ENCODE measurements around the gene KIFBP.
A peak's percentile ranks its signal among the peaks of the same experiment; 100 is the strongest.
"Not testable (repeated sequence)": the region's sequence is repeated elsewhere in the genome, so short reads cannot be mapped to it uniquely, and the experiment has no call there.

Gene KIFBP, protein sequence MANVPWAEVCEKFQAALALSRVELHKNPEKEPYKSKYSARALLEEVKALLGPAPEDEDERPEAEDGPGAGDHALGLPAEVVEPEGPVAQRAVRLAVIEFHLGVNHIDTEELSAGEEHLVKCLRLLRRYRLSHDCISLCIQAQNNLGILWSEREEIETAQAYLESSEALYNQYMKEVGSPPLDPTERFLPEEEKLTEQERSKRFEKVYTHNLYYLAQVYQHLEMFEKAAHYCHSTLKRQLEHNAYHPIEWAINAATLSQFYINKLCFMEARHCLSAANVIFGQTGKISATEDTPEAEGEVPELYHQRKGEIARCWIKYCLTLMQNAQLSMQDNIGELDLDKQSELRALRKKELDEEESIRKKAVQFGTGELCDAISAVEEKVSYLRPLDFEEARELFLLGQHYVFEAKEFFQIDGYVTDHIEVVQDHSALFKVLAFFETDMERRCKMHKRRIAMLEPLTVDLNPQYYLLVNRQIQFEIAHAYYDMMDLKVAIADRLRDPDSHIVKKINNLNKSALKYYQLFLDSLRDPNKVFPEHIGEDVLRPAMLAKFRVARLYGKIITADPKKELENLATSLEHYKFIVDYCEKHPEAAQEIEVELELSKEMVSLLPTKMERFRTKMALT

DNA sequence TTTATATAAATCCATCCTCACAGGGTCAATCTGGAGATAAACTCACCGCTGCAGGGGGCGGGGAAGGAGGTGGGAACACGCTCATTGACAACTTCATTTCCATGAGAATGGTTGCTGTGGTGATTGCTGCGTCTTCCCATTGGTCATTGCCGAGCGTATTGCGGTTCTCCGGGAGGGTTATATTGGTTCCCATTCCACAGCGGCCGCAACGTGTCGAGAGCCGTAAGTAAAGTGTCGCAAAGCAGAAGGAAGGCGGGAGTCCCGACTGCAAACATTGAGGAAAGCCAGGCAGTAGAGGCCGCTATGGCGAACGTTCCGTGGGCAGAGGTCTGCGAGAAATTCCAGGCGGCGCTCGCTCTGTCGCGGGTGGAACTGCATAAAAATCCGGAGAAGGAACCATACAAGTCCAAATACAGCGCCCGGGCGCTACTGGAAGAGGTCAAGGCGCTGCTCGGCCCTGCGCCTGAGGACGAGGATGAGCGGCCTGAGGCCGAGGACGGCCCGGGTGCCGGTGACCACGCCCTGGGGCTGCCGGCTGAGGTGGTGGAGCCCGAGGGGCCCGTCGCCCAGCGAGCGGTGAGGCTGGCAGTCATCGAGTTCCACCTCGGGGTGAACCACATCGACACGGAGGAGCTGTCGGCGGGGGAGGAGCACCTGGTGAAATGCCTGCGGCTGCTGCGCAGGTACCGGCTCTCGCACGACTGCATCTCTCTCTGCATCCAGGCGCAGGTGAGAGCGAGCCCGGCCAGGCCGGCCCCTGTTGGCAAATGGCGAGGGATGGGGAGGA is at the start of gene KIFBP:
KIFBP (plus strand) TSS at position 274 of the 787 bp plus-strand sequence; CDS start at position 304, 30 bp downstream.
- peak; percentile 56 for DNase-seq (ENCODE audit: low read depth)

DNA sequence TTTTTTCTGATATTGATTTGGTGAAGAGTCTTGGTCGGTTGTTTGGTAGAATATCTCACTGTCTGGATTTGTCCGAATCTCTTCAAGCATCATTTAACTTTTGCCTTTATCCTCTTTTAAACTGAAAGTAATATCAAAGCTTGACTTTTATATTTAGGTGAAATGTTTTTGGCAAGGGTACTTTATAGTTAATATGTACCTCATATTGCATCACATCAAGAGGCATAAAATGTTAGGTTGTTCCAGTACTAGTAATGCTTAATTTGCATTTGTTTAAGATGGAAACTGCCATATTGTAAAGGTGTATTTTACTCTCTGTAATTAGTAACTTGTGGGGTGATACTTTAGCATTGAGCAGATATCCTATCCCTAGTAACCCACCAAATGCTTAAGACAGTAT is 49.7 kb upstream of the KIFBP start:
- DNase-seq (ENCODE audit: low read depth): no peak

- not testable (repeated sequence) for DNase-seq (ENCODE audit: low read depth)
Measured at GRCh38 chr10:68940917-68941316, 47.7 kb upstream of the KIFBP start.

- no peak for DNase-seq (ENCODE audit: low read depth)
Measured at GRCh38 chr10:68950598-68950997, 38.0 kb upstream of the KIFBP start.

DNA sequence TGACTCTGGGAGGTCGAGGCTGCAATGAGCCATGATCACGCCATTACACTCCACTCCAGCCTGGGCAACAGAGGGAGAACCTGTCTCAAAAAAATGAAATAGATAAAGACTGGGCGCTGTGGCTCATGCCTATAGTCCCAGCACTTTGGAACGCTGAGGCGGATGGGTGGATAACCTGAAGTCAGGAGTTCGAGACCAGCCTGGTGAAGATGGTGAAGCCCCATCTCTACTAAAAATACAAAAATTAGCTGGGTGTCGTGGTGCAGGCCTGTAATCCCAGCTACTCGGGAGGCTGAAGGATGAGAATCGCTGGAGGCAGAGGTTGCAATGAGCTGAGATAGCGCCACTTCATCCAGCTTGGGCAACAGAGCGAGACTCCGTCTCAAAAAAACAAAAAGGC is 33.7 kb upstream of the KIFBP start:
- no peak for DNase-seq (ENCODE audit: low read depth)

DNA sequence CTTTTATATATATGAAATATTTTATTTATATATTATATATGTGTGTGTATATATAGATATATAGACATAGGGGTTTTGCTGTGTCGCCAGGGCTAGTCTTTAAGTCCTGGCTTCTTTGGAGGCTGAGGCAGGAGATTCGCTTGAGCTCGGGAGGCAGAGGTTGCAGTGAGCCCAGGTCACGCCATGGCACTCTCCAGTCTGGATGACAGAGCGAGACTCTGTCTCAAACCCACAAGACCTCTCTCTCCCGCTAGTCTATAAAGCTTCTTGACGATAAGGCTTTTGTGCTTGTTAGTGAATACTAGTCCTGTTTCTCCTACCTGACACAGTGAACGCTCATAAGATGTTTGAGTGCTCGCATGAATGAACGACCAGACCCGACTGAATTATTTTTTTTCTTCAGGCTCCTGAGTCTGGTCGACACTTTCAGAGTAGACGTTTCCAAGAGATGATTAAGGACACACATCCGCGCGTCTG is 33.2 kb upstream of the KIFBP start:
- DNase-seq (ENCODE audit: low read depth): no peak

DNA sequence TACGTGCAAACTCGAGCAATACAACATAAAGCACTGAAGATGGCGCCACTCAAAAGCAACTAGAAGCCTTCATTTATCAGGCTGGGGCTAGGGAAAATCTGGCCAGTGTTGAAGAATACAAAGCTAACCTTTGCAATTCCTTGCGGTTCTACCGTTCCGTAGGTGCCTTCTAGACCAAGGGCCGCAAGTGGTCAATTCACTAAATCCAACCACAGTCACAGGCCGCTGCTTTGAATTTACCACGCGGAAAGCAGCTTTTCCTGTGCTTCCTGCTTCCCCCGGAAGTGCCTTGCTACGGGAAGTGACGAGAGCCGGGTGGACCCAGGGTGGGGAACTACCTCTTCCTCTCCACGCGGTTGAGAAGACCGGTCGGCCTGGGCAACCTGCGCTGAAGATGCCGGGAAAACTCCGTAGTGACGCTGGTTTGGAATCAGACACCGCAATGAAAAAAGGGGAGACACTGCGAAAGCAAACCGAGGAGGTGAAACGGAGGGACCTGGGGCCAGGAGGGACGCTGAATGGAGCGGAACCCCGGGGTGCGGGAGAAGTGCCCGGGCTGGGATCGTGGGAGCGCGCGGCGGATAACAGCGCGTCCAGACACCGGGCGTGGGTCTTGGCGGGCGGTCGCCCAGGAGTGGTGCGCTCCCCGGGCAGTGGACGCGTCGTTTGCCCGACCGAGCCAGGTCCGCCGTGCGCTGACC is 32.6 kb upstream of the KIFBP start, which contains the start of gene DDX21:
DDX21 (plus strand) TSS at position 339 of the 701 bp plus-strand sequence; CDS start at position 395, 56 bp downstream.
- DNase-seq (ENCODE audit: low read depth): peak; percentile 63

DNA sequence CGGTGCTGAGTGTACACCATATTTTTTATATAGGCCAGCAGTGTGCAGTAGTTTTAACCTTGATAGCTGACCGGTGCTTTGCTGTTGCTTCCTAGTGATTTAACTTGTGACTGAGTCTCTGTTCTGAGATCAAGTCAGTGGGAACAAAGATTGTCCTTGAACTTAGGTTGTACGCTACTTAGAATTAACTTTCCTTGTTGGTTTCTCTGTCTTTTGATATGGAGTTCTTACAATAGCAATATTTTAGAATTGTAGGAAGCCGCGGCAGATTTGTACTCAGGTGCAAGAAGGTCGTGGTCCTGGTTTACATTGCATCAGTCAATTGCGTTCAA is 31.4 kb upstream of the KIFBP start:
- DNase-seq (ENCODE audit: low read depth): no peak

GRCh38 chr10:68957654-68958053 is 30.9 kb upstream of the KIFBP start:
- no peak for DNase-seq (ENCODE audit: low read depth)

GRCh38 chr10:68959695-68960527 is 28.7 kb upstream of the KIFBP start:
- no peak for DNase-seq (ENCODE audit: low read depth)

DNA sequence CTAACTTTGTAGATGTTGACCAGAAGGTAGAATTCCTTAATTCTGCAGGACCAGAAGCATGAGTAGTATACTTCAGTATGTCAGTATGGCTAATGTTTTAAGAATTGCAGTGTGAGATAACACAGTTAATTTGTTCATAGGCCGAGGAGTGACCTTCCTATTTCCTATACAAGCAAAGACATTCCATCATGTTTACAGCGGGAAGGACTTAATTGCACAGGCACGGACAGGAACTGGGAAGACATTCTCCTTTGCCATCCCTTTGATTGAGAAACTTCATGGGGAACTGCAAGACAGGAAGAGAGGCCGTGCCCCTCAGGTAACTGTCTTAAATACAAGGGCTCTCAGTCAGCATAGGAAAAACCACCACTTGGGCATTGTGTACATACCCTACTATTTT is 25.5 kb upstream of the KIFBP start:
- DNase-seq (ENCODE audit: low read depth): no peak

- DNase-seq (ENCODE audit: low read depth): no peak
Measured at GRCh38 chr10:68973975-68974374, 14.6 kb upstream of the KIFBP start.

GRCh38 chr10:68975936-68976473 is 12.6 kb upstream of the KIFBP start:
- not testable (repeated sequence) for DNase-seq (ENCODE audit: low read depth)

- DNase-seq (ENCODE audit: low read depth): not testable (repeated sequence)
Measured at GRCh38 chr10:68979738-68980137, 8.9 kb upstream of the KIFBP start.

GRCh38 chr10:68981074-68981473 is 7.5 kb upstream of the KIFBP start:
- DNase-seq (ENCODE audit: low read depth): no peak

GRCh38 chr10:68982389-68982788 is 6.2 kb upstream of the KIFBP start:
- DNase-seq (ENCODE audit: low read depth): no peak

DNA sequence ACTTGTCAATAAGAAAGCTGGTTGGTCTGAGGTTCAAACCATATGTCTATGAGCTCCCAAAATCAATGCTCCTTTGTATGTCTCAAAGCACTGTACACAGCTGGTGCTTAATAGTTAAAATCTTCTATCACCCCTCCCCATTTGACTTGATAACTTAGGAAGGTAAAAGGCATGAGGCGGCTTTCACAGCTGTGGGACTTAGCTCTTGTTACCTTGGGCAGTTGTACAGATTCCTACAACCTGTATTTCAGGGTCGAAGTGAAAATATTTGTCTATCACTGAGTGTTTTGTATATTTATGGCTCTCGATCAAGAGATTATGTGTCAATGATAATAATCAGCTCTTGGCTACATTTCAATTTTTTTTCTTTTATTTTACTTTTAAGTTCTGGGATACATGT is 992 bp upstream of the KIFBP start:
- DNase-seq (ENCODE audit: low read depth): no peak

- no peak for DNase-seq (ENCODE audit: low read depth)
Measured at GRCh38 chr10:68989317-68989990, 851 bp downstream of the KIFBP start.

DNA sequence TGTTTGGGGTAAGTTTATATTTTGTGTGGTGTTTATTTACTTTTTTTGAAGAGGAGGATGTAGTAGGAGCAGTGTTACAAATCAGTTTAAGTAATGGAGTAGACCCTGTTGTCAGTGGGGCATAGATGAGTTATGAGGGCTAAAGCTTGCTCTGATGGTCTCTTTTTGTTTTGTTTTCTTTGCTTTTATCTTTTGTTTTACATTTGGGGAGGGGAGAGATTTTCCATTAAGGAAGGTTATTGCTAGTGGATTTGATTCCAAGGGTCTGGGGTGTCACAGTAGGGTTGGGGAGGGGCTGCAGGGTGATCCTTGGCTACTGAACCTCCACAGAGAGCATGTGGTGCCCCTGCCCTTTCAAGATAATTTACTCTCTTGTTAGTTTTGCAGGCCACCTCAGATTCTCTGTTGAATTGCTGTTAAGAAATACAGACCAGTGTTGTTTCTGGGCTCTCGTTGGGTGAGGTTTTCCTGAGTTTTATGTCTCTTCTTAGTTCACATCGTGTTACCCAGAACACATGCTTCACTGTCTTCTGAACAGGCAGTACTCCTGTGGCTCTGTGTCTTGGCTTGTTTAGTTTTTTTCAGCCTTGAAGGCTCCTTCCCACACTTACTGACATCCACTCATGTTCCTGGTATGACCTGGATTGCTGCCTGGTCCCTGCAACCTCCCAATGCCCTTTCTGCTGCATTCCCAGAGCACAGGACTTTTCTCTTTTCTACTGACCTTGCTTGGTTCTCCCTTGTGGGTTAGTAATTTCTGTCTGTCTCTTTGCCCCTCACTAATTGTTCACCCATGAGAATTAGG is 4.2 kb downstream of the KIFBP start:
- no peak for DNase-seq (ENCODE audit: low read depth)

All from stimulated activated CD8-positive, alpha-beta memory T cell treated with anti-CD3 and anti-CD28 coated beads, Interleukin-15, amount 100 ng/mL, for 24 hours (primary cell).